ENCODE results near the gene FBXW12. TPM values are rescaled to one million over a fixed set of nuclear protein-coding genes. Genes with fewer than 3 reads are reported as not detected.

The FBXW12 gene
- total RNA-seq, 4 donors from 2014 or later = not detected

- H3K4me1 ChIP-seq = peaks cover 0 to 3% (median under 1%) of the 10 kb centered on the region in 4 donors
- in situ Hi-C loops (cut with MboI; ENCODE audit: low pct_ligation_motif_present in 1 of 4, low pct_unique_long_range_greater_than_20kb in 1 of 4, low sequenced_read_pairs in 3 of 4) = no loop called here
- 79 to 86% methylated on average over 1 to 3 of the region's 3 CpGs for WGBS, 2 donors (ENCODE audit: low coverage in 1 of 2)
- H3K27ac ChIP-seq = no peak overlapping the region
- no peaks in the 10 kb centered on the region for H3K36me3 ChIP-seq
- no peak overlapping the region for H3K4me3 ChIP-seq
- DNase-seq = no peak
- no peak for TF ChIP-seq POLR2AphosphoS5 (IDR thresholded peaks at IDR 0.05)
- no peak for TF ChIP-seq EP300 (IDR thresholded peaks at IDR 0.05; ENCODE audit: low read depth)
- no peak for TF ChIP-seq CTCF (IDR thresholded peaks at IDR 0.05)
- TF ChIP-seq POLR2A (IDR thresholded peaks at IDR 0.05) = no peak
- H3K27me3 ChIP-seq = no peaks in the 10 kb centered on the region
- H3K9me3 ChIP-seq = no peaks in the 10 kb centered on the region
- intact Hi-C loops (cut with DNase I; ENCODE audit: low total_unique reads) = no loop called here
Measured at GRCh38 chr3:48347500-48347899, 24.5 kb upstream of the FBXW12 start.

GRCh38 chr3:48352546-48352945 lies 19.5 kb upstream of the FBXW12 start:
- Histone ChIP-seq H3K9me3 (no peaks in the 10 kb centered on the region), H3K27me3 (no peaks in the 10 kb centered on the region), H3K36me3 (no peaks in the 10 kb centered on the region), H3K4me3 (no peak overlapping the region), H3K27ac (no peak overlapping the region), H3K4me1 (no peaks in the 10 kb centered on the region)
- in situ Hi-C loops (cut with MboI; ENCODE audit: low pct_ligation_motif_present in 1 of 4, low pct_unique_long_range_greater_than_20kb in 1 of 4, low sequenced_read_pairs in 3 of 4) (no loop called here), intact Hi-C loops (cut with DNase I; ENCODE audit: low total_unique reads) (no loop called here)
- no peak for TF ChIP-seq CTCF (IDR thresholded peaks at IDR 0.05)
- TF ChIP-seq POLR2AphosphoS5 (IDR thresholded peaks at IDR 0.05) = no peak
- TF ChIP-seq EP300 (IDR thresholded peaks at IDR 0.05; ENCODE audit: low read depth) = no peak
- TF ChIP-seq POLR2A (IDR thresholded peaks at IDR 0.05) = no peak
- no peak for DNase-seq
- WGBS, 2 donors (ENCODE audit: low coverage in 1 of 2) = 81 to 100% methylated on average over 1 to 6 of the region's 6 CpGs

GRCh38 chr3:48353987-48354386 lies 18.0 kb upstream of the FBXW12 start:
- in situ Hi-C loops (cut with MboI; ENCODE audit: low pct_ligation_motif_present in 1 of 4, low pct_unique_long_range_greater_than_20kb in 1 of 4, low sequenced_read_pairs in 3 of 4) (no loop called here), intact Hi-C loops (cut with DNase I; ENCODE audit: low total_unique reads) (no loop called here)
- Histone ChIP-seq H3K4me3 (no peak overlapping the region), H3K36me3 (no peaks in the 10 kb centered on the region), H3K9me3 (no peaks in the 10 kb centered on the region), H3K4me1 (no peaks in the 10 kb centered on the region), H3K27ac (no peak overlapping the region), H3K27me3 (no peaks in the 10 kb centered on the region)
- TF ChIP-seq POLR2A (IDR thresholded peaks at IDR 0.05) (no peak), EP300 (IDR thresholded peaks at IDR 0.05; ENCODE audit: low read depth) (no peak), POLR2AphosphoS5 (IDR thresholded peaks at IDR 0.05) (no peak), CTCF (IDR thresholded peaks at IDR 0.05) (no peak)
- 91% methylated on average over 4 of the region's 4 CpGs for WGBS, 2 donors (ENCODE audit: low coverage in 1 of 2)
- DNase-seq = no peak

GRCh38 chr3:48356419-48356818 lies 15.6 kb upstream of the FBXW12 start:
- no peak for DNase-seq
- H3K4me1 ChIP-seq = no peaks in the 10 kb centered on the region
- H3K27me3 ChIP-seq = peaks cover 5% of the 10 kb centered on the region
- 74 to 86% methylated on average over 1 of the region's 1 CpG for WGBS, 2 donors (ENCODE audit: low coverage in 1 of 2)
- intact Hi-C loops (cut with DNase I; ENCODE audit: low total_unique reads) (no loop called here), in situ Hi-C loops (cut with MboI; ENCODE audit: low pct_ligation_motif_present in 1 of 4, low pct_unique_long_range_greater_than_20kb in 1 of 4, low sequenced_read_pairs in 3 of 4) (no loop called here)
- H3K9me3 ChIP-seq = peaks cover 0 to 5% of the 10 kb centered on the region in 2 donors
- no peak overlapping the region for H3K4me3 ChIP-seq
- TF ChIP-seq POLR2AphosphoS5 (IDR thresholded peaks at IDR 0.05) (no peak), CTCF (IDR thresholded peaks at IDR 0.05) (no peak)
- no peak overlapping the region for H3K27ac ChIP-seq
- no peaks in the 10 kb centered on the region for H3K36me3 ChIP-seq

Measured in transverse colon (tissue), 4 donors.